ENCODE results near the gene NMT1. TPM values are rescaled to one million over a fixed set of nuclear protein-coding genes. Genes with fewer than 3 reads are reported as not detected.

Gene NMT1
- total and polyA plus RNA-seq, 2 of the 13 experiments (the other 11 are each of a cell fraction or from before 2014, with no cell fraction given): 75.7 to 142 TPM

GRCh38 chr17:45123930-45124796 lies 63.0 kb downstream of the NMT1 start (continued):
- TF ChIP-seq FOXC1 (CRISPR knock-in tag; IDR thresholded peaks at IDR 0.05; ENCODE audit: borderline replicate concordance) (no peak), ZNF547 (CRISPR knock-in tag; IDR thresholded peaks at IDR 0.05) (peak; percentile 88), ZNF138 (CRISPR knock-in tag; IDR thresholded peaks at IDR 0.05; ENCODE audit: low read depth) (no peak), PHB2 (IDR thresholded peaks at IDR 0.05; ENCODE audit: partially characterized antibody) (no peak), MTA1 (CRISPR knock-in tag; IDR thresholded peaks at IDR 0.05; ENCODE audit: borderline replicate concordance) (no peak), TERF1 (CRISPR knock-in tag; IDR thresholded peaks at IDR 0.05) (no peak), TSC22D2 (CRISPR knock-in tag; IDR thresholded peaks at IDR 0.05; ENCODE audit: borderline replicate concordance) (no peak), HOXA3 (CRISPR knock-in tag; IDR thresholded peaks at IDR 0.05) (no peak), ZNF124 (CRISPR knock-in tag; IDR thresholded peaks at IDR 0.05) (no peak), WIZ (CRISPR knock-in tag; IDR thresholded peaks at IDR 0.05) (no peak), PAX8 (CRISPR knock-in tag; IDR thresholded peaks at IDR 0.05; ENCODE audit: borderline replicate concordance) (no peak), ZNF253 (CRISPR knock-in tag; IDR thresholded peaks at IDR 0.05; ENCODE audit: borderline replicate concordance) (no peak), HMGA1 (CRISPR knock-in tag; conservative IDR thresholded peaks at IDR 0.05) (no peak), MED13 (CRISPR knock-in tag; IDR thresholded peaks at IDR 0.05) (no peak), ZNF713 (CRISPR knock-in tag; IDR thresholded peaks at IDR 0.05) (no peak), NFE2 (CRISPR knock-in tag; IDR thresholded peaks at IDR 0.05) (no peak), ZNF605 (CRISPR knock-in tag; IDR thresholded peaks at IDR 0.05) (peak; percentile 80), ZBTB7A (CRISPR knock-in tag; IDR thresholded peaks at IDR 0.05) (0 out of 2 replicates have a peak, but pooled peaks have one; percentile 14), ZNF530 (CRISPR knock-in tag; IDR thresholded peaks at IDR 0.05; ENCODE audit: low read depth) (no peak), ZBTB38 (CRISPR knock-in tag; IDR thresholded peaks at IDR 0.05) (peak; percentile 66; the same call in 1 of the 2 replicates), LCORL (IDR thresholded peaks at IDR 0.05) (no peak), LCORL (CRISPR knock-in tag; IDR thresholded peaks at IDR 0.05) (peak; percentile 82), ZNF431 (CRISPR knock-in tag; IDR thresholded peaks at IDR 0.05; ENCODE audit: borderline replicate concordance, low read depth) (no peak), NR2C2 (CRISPR knock-in tag; IDR thresholded peaks at IDR 0.05; ENCODE audit: borderline replicate concordance) (peak; percentile 62; the same call in 1 of the 2 replicates), HBP1 (CRISPR knock-in tag; IDR thresholded peaks at IDR 0.05; ENCODE audit: low read depth) (no peak), RFX1 (IDR thresholded peaks at IDR 0.05) (peak; percentile 80)
- TF ChIP-seq, protein P1, sequence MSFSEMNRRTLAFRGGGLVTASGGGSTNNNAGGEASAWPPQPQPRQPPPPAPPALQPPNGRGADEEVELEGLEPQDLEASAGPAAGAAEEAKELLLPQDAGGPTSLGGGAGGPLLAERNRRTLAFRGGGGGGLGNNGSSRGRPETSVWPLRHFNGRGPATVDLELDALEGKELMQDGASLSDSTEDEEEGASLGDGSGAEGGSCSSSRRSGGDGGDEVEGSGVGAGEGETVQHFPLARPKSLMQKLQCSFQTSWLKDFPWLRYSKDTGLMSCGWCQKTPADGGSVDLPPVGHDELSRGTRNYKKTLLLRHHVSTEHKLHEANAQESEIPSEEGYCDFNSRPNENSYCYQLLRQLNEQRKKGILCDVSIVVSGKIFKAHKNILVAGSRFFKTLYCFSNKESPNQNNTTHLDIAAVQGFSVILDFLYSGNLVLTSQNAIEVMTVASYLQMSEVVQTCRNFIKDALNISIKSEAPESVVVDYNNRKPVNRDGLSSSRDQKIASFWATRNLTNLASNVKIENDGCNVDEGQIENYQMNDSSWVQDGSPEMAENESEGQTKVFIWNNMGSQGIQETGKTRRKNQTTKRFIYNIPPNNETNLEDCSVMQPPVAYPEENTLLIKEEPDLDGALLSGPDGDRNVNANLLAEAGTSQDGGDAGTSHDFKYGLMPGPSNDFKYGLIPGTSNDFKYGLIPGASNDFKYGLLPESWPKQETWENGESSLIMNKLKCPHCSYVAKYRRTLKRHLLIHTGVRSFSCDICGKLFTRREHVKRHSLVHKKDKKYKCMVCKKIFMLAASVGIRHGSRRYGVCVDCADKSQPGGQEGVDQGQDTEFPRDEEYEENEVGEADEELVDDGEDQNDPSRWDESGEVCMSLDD (CRISPR knock-in tag; IDR thresholded peaks at IDR 0.05; ENCODE audit: borderline replicate concordance): peak; percentile 98; the same call in 1 of the 2 replicates

Measured in HepG2 (cell line).